HG03521 (cell line): ENCODE measurements around the gene JPH2.

Experiments used
- ATAC-seq: cut with Tn5 transposase; IDR thresholded peaks from one replicate; pipeline ENCODE4 v1.9.1; 2021; ENCODE audit warnings: mild to moderate bottlenecking, moderate library complexity; ENCODE audit not compliant: unreplicated experiment

JPH2 gene

DNA sequence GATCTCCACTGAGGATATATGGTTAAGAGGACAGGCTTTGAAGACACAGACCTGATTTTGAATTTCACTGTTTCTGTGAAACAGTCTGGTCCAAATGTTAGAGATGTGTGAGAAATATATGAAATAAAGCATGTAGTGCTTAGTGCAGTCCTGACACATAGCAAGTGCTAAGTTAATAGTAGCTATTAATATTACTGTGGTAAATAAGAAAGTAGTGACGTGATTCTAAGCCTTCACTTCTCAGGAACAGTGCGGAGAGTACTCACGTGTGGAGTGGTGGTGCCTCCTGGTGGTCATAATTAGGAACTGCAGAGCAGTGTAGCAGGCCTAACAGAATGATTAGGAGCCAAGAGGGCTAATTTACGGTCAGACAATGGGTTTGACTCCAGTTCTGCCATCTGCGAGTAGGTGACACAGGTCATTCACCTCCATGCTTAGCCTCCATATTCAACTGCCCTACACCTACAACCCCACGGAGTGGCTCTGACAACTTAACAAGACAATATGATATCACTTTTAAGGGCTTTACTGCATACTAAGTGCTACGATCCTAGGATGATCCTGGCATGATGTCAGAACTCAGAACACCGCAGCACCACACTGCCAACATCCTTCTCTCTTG is 106.2 kb downstream of the JPH2 start:
- ATAC-seq = no peak

- ATAC-seq = no peak
These were observed 106.9 kb downstream of the JPH2 start for GRCh38 chr20:44080064-44080463.

DNA sequence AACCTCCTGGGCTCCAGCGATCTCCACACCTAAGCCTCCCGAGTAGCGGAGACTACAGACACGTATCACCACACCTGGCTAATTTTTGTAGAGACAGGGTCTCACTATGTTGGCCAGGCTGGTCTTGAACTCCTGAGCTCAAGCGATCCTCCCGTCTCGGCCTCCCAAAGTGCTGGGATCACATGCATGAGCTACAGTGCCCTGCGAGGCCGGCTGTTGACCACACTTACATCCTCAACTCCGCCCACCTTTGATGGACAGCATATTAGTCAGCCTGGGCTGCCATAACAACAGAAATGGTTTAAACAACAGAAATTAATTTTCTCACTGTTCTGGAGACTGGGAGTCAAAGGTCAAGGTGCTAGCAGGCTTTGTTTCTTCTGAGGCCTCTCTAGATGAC is 107.7 kb downstream of the JPH2 start:
- ATAC-seq = no peak

GRCh38 chr20:44075950-44076232 is 111.1 kb downstream of the JPH2 start:
- ATAC-seq = no peak

- ATAC-seq = no peak
These were observed 111.6 kb downstream of the JPH2 start for GRCh38 chr20:44075191-44075949.

GRCh38 chr20:44074252-44075151 is 112.5 kb downstream of the JPH2 start:
- ATAC-seq = no peak

DNA sequence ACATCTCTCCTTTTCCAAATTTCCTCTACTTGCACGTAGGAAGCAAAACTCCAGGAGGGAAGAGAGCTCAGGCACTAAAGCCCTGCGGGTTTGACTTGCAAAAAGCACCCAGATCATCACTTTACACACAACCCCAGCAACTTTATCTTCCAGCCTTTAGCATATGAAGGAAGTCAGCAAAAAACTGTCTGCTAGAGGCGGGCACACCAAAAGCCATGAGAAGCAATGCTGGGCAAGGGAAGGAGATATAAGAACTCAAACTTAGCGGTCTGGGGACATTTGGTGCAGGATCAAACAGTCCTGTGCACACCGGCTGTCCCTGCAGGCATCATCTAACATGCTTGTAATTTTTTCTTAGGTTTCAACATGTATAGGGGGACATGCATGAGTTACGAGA is 113.3 kb downstream of the JPH2 start:
- ATAC-seq = no peak

DNA sequence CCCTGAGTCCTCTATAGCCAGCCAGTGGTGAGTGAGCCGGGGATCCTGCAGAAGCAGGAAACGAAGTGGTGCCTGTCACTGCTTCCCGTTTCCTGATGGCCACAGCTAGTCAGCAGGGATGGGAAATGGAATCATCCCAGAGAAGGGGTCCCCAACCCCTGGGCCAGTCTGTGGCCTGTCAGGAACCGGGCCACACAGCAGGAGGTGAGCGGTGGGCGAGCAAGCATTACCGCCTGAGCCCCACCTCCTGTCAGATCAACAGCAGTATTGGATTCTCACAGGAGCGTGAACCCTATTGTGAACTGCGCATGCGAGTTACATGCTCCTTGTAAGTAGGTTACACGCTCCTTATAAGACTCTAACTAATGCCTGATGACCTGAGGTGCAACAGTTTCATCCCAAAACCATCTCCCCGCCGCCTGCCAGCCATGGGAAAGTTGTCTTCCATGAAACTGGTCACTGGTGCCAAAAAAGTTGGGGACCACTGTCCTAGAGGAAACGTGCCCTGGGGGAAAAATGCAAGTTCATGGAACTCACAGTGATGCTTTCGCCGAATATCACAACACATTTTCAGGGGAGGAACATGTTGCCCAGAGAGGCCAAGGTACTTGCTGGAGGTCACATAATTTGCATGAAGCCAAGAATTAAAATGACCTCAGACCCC is 113.8 kb downstream of the JPH2 start:
- no peak for ATAC-seq

DNA sequence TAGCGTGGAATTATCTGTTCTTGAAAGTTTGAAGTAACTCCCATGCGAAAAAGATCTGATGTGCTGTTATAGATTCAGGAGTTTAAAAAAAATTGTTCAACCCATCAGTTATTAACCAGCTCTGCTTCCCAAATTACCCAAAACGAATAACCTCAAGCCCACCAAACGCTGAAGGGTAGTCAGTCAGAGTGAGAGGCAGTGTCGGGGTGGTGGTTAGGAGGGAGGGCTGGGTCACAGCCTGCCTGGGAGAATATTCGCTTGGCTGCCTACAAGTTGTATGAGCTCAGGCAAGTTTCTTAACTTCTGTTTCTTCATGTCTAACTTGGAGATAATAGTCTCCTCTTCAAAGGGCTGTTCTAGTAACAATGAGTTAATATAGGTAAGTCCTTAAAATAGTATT is 114.6 kb downstream of the JPH2 start:
- ATAC-seq = no peak

GRCh38 chr20:44071526-44072111 is 115.4 kb downstream of the JPH2 start:
- no peak for ATAC-seq

GRCh38 chr20:44071057-44071456 is 115.9 kb downstream of the JPH2 start:
- ATAC-seq = no peak

DNA sequence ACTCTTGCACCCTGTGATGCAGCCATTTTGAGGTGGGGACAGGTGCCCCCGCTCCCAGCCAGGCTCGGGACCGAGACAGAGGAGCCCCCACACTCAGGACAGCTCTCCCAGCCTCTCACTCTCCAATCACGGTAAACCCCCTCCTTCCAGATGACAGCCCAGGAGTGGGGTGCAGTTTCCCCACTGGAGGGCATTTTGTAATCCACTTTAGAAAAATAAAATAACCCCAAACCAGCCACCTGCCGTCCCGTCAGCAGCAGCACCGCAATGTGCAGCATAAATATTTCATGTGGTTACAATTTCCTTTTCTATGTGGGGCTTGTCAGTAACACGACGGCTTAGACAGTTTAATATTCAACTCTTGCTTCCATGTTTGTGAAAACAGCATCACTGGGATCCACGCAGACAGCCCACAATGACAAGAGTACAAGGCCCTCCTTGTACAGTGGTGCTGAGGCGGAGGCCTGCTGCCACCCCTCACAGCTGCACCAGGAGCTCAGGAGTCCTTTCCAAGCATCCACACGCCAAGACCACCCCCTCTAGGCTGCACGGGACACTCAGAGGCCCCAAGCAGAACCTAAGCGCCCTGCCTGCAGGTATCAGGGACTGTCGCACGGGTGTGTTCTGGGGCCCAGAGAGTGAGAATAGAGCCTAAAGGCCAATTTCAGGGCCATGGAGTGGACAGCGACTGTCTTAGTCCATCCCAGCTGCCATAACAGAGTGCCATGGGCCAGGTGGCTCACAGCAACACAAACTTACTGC is 116.7 kb downstream of the JPH2 start:
- no peak for ATAC-seq

DNA sequence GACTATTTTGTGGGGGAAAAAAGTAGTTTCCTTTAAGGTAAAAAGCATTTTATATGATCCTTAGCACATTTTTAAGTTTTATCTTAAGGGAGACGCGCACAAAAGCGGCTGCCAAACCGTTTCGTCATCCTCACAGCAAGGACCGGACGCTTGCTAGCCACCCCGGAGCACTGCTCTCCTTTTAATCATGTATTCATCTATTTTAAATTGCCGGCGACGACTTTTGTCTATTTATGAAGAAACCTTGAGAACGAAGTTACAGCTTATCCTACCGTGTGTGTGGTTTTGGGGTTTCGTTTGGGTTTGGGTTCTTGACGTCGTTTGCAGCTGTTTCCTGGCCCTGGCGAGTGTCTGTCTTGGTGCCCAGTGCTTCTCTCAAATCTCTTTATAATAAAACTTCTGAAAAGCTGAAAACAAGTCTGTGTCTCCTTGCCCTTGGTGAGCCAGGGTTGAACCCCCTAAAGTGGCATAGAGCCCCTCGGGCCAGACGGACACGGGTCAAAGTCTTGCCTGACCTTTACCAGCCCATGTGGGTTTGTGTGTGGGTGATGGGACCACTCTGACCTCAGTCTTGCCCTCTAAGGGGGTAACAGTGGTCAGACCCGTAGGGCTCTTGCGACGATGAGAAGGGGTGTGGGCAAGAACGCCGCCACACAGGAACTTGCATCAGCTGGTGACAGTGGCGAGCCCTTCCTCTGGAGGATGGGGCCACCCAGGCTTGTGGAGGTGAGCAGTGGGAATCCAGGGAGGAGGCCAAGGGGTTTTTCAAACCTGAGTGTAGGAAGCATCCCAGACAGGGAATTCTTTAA is 117.6 kb downstream of the JPH2 start:
- no peak for ATAC-seq

DNA sequence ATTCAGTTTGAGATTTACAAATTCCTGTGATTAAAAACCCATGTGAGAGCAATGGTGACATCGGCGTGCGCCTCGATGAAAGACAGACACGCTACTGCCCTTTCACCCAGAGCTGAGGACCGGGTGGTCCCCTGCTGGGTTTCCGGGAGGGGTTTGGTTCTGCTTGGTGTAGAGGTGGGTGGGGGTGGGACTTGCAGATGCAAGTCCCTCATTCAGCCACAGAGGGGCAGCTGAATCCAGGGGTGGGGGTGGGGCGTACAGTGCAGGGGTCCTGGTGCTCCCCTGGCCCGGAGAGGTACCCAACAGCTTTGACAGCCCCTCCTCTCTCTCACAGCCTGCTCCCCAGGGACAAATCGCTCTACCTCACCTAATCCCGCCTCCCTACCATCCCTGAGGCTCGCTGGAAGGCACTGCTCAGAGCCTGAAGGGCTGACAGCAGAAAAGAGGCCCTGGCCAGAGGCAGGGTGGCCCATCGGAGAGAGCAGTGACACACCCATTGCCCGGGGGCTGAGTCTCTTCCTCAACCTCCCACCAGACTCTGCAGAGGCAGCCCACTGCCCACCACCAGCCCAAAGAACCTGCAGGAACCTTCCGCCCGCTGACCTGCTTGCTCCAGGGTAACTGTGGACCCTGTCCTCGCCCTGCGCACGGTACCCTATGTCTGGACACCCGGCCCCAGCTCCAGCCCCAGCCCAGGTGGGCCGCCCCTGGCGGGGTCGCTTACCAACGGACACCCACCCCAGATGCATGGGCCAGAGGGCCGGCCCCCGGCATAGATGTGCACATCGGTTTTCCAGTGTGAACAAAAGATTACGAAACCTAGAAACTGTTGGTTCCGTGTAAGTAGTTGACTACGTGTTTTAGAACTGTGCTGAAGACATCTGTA is 118.4 kb downstream of the JPH2 start:
- ATAC-seq = no peak

- ATAC-seq = no peak
These were observed 119.3 kb downstream of the JPH2 start for GRCh38 chr20:44067650-44068081.

DNA sequence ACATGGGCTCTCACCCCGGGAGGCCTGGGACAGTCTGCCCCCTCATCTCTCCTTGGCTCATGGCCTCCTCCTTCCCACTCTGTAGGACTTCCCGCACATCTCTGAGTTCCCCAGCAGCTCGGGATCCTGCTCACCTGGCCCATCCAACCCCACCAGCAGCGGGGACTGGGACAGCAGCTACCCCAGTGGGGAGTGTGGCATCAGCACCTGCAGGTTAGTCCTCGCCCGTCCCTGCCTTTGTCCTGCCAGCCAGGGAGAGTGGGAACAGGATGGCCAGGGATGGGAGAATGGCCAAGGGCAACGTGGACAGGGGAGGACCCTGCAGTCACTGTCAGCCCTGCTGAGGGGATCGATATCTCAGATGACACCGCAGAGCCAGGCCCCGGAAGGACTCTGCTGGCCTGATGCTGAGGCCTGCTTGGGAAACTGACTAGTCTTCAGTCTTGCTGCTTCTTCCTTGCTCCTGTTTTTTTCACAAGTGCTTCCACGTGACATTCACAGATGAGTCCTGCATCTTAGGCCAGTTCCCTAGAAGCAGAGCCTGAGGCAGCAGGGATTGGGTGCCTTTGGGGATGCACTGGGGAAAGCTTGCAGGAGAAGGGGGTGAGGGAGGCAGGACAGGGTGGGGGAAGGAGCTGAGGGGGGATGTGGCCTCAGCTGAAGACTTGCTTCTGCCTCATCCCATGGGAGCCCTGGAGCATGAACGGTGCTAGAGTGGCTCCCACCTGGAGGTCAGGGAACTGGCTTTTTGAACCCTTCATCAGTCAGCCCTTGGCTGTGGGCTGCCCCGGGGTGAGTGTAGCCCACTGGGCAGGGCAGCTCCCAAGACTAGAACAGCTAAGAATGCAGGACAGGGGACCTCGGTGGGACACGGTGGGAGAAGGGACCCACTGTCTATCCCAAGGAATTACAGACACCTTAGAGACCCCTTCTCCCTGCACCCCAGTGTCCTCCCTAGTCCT is 120.1 kb downstream of the JPH2 start:
- ATAC-seq = no peak
